ENCODE data around the gene DRC7.

DNA sequence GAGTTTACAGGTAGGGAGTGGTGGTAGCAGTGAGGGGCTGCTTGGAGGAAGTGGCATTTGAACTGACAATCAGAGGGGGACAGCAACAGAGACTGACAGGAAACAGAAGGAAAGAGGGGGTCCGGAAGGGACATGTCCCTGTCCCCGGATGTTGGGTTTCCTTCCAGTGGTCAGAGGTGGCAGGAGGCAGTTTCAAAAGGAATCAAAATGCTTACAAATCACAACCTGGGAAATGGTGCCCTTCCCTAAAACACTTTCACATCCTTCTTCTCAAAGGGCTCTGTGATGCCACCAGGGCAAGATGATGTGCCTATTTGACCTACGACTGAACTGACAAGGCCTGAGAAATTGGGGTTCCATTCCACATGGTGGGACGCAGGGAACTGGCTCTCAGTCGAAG is 46.5 kb upstream of the DRC7 start:
- TF ChIP-seq EZH2phosphoT487 (IDR thresholded peaks at IDR 0.05; ENCODE audit: insufficient read depth, low read depth) (no peak), EZH2 (IDR thresholded peaks at IDR 0.05; ENCODE audit: insufficient read depth, poor library complexity, severe bottlenecking) (no peak)

Measured in GM23248 (cell line).